ENCODE results near the gene TMEM238L.

DNA sequence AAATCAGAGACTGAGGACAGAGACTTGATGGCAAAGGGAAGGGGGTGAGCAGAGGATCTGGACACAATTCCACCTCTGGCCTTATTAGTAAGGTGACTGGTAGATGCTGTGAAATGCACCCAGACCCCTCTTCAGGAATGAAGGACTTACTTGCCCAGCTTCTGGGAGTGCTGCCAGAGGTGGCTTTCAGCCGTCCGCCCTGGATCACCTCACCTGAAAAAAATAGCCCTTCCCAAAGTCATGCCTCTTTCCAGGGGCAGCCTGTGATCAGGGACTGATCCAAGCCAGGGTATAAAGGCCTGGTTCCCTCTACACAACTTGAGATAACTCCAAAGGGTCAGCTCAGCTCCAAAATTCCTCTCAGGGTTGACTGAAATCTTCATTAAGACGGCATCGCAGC is 53.7 kb downstream of the TMEM238L start:
- no peak for TF ChIP-seq POLR2A (IDR thresholded peaks at IDR 0.05; ENCODE audit: low read length)
- TF ChIP-seq GATA1 (IDR thresholded peaks at IDR 0.05; ENCODE audit: low read depth, low read length): no peak

Measured in erythroblast (primary cell).